Activated B cell treated with CpG ODN at 0.5 μM for 24 hours (primary cell): ENCODE data around the gene CREB3L2. TPM values are rescaled to one million over a fixed set of nuclear protein-coding genes. Genes with fewer than 3 reads are reported as not detected.
"Not testable (repeated sequence)": the region's sequence is repeated elsewhere in the genome, so short reads cannot be mapped to it uniquely, and the experiment has no call there.

Source experiments
- ATAC-seq: fragments of 200-7000 bp; cut with Tn5 transposase; one replicate; pipeline ENCODE4 v1.10.0; 2021; ENCODE audit warnings: low read depth, mild to moderate bottlenecking, moderate library complexity
- CTCF ChIA-PET: fragments of 350-600 bp; sonication (Branson Sonifier 250); formaldehyde crosslinking; loops from one replicate; lab custom pipeline; 2021; ENCODE audit warnings: antibody characterized with exemption; lab: Charles Lee
- POLR2A ChIA-PET: fragments of 350-600 bp; sonication (Branson Sonifier 250); formaldehyde crosslinking; loops from one replicate; lab custom pipeline; 2021; ENCODE audit warnings: antibody characterized with exemption; lab: Charles Lee
- DNase-seq: peaks from one replicate; pipeline ENCODE4 v3.0.0; 2022
- H3K27ac Mint-ChIP-seq: one replicate; pipeline ENCODE4 v1.8.0; 2020; ENCODE audit warnings: mixed read lengths
- H3K27me3 Mint-ChIP-seq: one replicate; pipeline ENCODE4 v1.8.0; 2021; ENCODE audit warnings: mixed read lengths
- H3K36me3 Mint-ChIP-seq: one replicate; pipeline ENCODE4 v1.8.0; 2021; ENCODE audit warnings: low read depth, mixed read lengths
- H3K4me1 Mint-ChIP-seq: one replicate; pipeline ENCODE4 v1.8.0; 2021; ENCODE audit warnings: mixed read lengths
- H3K4me3 Mint-ChIP-seq: one replicate; pipeline ENCODE4 v1.8.0; 2020; ENCODE audit warnings: mild to moderate bottlenecking, mixed read lengths
- H3K9me3 Mint-ChIP-seq: one replicate; pipeline ENCODE4 v1.8.0; 2020; ENCODE audit warnings: mixed read lengths
- intact Hi-C: fragments of 100-400 bp; cut with micrococcal nuclease; formaldehyde crosslinking; loops from one replicate; pipeline ENCODE4 v1.15.1; 2024
- total RNA-seq: library from RNA; stranded (reverse); gene quantifications from 2 replicates; pipeline ENCODE4 v1.2.3, GENCODE V29; 2022
- TF ChIP-seq, protein P1 (sequence below): fragments of 200-600 bp; IDR thresholded peaks from one replicate; pipeline ENCODE4 v1.8.0; 2022; ENCODE audit warnings: antibody characterized with exemption, mild to moderate bottlenecking

Gene CREB3L2
- total RNA-seq, 1 donor from 2014 or later: 21.7 TPM

- ATAC-seq (no peak), DNase-seq (no peak)
- Mint-ChIP-seq H3K4me3 (no peak overlapping the region), H3K4me1 (peaks cover 12% of the 10 kb centered on the region), H3K27me3 (no peaks in the 10 kb centered on the region), H3K36me3 (peaks cover 53% of the 10 kb centered on the region), H3K9me3 (no peaks in the 10 kb centered on the region), H3K27ac (no peak overlapping the region)
- intact Hi-C loops: no loop called here
- POLR2A ChIA-PET: no interaction called here
- CTCF ChIA-PET: interaction anchor here (1.7 kb wide), 1 partner anchor 10 kb away, joined by 5 read pairs; no protein-coding TSS in a partner anchor
- TF ChIP-seq, protein P1, sequence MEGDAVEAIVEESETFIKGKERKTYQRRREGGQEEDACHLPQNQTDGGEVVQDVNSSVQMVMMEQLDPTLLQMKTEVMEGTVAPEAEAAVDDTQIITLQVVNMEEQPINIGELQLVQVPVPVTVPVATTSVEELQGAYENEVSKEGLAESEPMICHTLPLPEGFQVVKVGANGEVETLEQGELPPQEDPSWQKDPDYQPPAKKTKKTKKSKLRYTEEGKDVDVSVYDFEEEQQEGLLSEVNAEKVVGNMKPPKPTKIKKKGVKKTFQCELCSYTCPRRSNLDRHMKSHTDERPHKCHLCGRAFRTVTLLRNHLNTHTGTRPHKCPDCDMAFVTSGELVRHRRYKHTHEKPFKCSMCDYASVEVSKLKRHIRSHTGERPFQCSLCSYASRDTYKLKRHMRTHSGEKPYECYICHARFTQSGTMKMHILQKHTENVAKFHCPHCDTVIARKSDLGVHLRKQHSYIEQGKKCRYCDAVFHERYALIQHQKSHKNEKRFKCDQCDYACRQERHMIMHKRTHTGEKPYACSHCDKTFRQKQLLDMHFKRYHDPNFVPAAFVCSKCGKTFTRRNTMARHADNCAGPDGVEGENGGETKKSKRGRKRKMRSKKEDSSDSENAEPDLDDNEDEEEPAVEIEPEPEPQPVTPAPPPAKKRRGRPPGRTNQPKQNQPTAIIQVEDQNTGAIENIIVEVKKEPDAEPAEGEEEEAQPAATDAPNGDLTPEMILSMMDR: no peak
Measured at GRCh38 chr7:137913985-137914384, 87.9 kb downstream of the CREB3L2 start.

DNA sequence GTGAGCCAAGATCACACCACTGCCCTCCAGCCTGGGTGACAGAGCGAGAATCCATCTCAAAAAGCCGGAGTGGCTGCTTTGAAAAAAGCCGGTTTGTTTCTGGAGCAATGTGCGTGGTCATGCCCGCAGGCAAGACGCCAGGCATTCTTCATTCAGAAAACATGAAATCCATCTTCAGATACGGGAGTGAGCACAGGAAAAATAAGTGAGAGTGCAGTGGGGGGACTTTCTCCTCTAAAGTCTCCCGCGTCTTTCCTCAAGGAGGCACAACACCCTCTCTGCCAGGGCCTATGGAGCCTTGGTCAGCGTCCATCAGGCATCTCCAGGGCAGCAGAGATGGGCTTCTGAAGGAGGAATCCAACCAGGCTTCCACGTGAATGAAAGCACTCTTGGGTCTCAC lies 92.8 kb downstream of the CREB3L2 start:
- Mint-ChIP-seq H3K27ac (no peak overlapping the region), H3K4me3 (no peak overlapping the region), H3K36me3 (peaks cover 67% of the 10 kb centered on the region), H3K4me1 (no peaks in the 10 kb centered on the region), H3K9me3 (no peaks in the 10 kb centered on the region), H3K27me3 (no peaks in the 10 kb centered on the region)
- ChIA-PET CTCF (no interaction called here), POLR2A (no interaction called here)
- no peak for DNase-seq
- TF ChIP-seq, protein P1: no peak
- ATAC-seq: no peak
- intact Hi-C loops: no loop called here

DNA sequence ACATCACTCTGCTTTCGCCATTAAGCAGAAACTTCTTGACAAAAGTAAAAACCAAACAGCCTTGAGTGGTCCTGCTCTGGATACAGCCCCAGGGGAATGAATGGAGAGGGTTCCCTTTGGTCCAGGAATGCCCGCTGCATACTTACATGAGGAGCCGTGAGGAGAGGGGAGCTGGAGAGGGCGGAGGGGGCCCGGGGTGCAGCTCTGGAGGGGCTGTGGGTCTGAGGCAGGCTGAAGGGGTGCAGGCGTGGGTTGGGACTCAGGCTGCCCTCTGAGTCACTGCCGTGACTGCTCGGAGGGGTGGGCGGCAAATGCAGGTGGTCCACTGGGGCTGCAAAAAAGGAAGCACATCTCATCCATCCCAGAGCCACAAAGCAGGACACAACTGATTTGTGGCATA lies 93.8 kb downstream of the CREB3L2 start:
- Mint-ChIP-seq H3K4me1 (peaks cover 6% of the 10 kb centered on the region), H3K27ac (no peak overlapping the region), H3K36me3 (peaks cover 67% of the 10 kb centered on the region), H3K27me3 (no peaks in the 10 kb centered on the region), H3K9me3 (no peaks in the 10 kb centered on the region), H3K4me3 (no peak overlapping the region)
- POLR2A ChIA-PET: no interaction called here
- DNase-seq: no peak
- intact Hi-C loops: no loop called here
- no peak for ATAC-seq
- CTCF ChIA-PET: interaction anchor here (5.6 kb wide), 1 partner anchor 93 kb away, joined by 53 read pairs; the partner anchor contains the start of gene CREB3L2
- TF ChIP-seq, protein P1: no peak

GRCh38 chr7:137906636-137907035 lies 95.2 kb downstream of the CREB3L2 start:
- H3K4me1 Mint-ChIP-seq, ATAC-seq, H3K27me3 Mint-ChIP-seq, POLR2A ChIA-PET, H3K4me3 Mint-ChIP-seq, DNase-seq, intact Hi-C loops, H3K9me3 Mint-ChIP-seq, H3K27ac Mint-ChIP-seq: not testable (repeated sequence)
- H3K36me3 Mint-ChIP-seq: peaks cover 59% of the 10 kb centered on the region
- CTCF ChIA-PET: interaction anchor here (5.5 to 5.6 kb wide), 2 partner anchors 94 to 101 kb away, joined by 53 to 121 read pairs; partner anchors contain the start of gene CREB3L2

- DNase-seq (no peak), ATAC-seq (no peak)
- intact Hi-C loops: loop anchor here (2.0 kb wide), 1 partner anchor 1170 kb away; no protein-coding TSS in a partner anchor
- Mint-ChIP-seq H3K9me3 (no peaks in the 10 kb centered on the region), H3K36me3 (peaks cover 52% of the 10 kb centered on the region), H3K27me3 (no peaks in the 10 kb centered on the region), H3K4me3 (no peak overlapping the region), H3K27ac (no peak overlapping the region), H3K4me1 (peaks cover 6% of the 10 kb centered on the region)
- ChIA-PET POLR2A (interaction anchor here (0.6 to 1.4 kb wide), 2 partner anchors 101 to 115 kb away, joined by 4 read pairs; no protein-coding TSS in a partner anchor), CTCF (interaction anchor here (1.6 to 5.6 kb wide), 5 partner anchors 96 to 834 kb away, joined by 5 to 121 read pairs (median 26); partner anchors contain the start of gene CREB3L2)
- TF ChIP-seq, protein P1: no peak
Measured at GRCh38 chr7:137904833-137905232, 97.1 kb downstream of the CREB3L2 start.
